ENCODE data around the gene MRPL54.

GRCh38 chr19:3738477-3739220 is 23.8 kb upstream of the MRPL54 start:
- TF ChIP-seq, protein P1, sequence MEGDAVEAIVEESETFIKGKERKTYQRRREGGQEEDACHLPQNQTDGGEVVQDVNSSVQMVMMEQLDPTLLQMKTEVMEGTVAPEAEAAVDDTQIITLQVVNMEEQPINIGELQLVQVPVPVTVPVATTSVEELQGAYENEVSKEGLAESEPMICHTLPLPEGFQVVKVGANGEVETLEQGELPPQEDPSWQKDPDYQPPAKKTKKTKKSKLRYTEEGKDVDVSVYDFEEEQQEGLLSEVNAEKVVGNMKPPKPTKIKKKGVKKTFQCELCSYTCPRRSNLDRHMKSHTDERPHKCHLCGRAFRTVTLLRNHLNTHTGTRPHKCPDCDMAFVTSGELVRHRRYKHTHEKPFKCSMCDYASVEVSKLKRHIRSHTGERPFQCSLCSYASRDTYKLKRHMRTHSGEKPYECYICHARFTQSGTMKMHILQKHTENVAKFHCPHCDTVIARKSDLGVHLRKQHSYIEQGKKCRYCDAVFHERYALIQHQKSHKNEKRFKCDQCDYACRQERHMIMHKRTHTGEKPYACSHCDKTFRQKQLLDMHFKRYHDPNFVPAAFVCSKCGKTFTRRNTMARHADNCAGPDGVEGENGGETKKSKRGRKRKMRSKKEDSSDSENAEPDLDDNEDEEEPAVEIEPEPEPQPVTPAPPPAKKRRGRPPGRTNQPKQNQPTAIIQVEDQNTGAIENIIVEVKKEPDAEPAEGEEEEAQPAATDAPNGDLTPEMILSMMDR (IDR thresholded peaks at IDR 0.05; ENCODE audit: insufficient read depth, low read length), result no peak
- TF ChIP-seq POLR2AphosphoS5 (IDR thresholded peaks at IDR 0.05; ENCODE audit: low read depth), result no peak
- TF ChIP-seq, protein P2, sequence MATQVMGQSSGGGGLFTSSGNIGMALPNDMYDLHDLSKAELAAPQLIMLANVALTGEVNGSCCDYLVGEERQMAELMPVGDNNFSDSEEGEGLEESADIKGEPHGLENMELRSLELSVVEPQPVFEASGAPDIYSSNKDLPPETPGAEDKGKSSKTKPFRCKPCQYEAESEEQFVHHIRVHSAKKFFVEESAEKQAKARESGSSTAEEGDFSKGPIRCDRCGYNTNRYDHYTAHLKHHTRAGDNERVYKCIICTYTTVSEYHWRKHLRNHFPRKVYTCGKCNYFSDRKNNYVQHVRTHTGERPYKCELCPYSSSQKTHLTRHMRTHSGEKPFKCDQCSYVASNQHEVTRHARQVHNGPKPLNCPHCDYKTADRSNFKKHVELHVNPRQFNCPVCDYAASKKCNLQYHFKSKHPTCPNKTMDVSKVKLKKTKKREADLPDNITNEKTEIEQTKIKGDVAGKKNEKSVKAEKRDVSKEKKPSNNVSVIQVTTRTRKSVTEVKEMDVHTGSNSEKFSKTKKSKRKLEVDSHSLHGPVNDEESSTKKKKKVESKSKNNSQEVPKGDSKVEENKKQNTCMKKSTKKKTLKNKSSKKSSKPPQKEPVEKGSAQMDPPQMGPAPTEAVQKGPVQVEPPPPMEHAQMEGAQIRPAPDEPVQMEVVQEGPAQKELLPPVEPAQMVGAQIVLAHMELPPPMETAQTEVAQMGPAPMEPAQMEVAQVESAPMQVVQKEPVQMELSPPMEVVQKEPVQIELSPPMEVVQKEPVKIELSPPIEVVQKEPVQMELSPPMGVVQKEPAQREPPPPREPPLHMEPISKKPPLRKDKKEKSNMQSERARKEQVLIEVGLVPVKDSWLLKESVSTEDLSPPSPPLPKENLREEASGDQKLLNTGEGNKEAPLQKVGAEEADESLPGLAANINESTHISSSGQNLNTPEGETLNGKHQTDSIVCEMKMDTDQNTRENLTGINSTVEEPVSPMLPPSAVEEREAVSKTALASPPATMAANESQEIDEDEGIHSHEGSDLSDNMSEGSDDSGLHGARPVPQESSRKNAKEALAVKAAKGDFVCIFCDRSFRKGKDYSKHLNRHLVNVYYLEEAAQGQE (IDR thresholded peaks at IDR 0.05; ENCODE audit: insufficient replicate concordance, low read depth), result no peak
- no peak for TF ChIP-seq GABPA (IDR thresholded peaks at IDR 0.05; ENCODE audit: low read depth)
- no peak for TF ChIP-seq SPI1 (IDR thresholded peaks at IDR 0.05; ENCODE audit: borderline replicate concordance, low read depth)

All from HL-60 (cell line).